Endothelial cell of umbilical vein (primary cell): Measurements from ENCODE around the gene HSP90AA1.

ENCODE experiments used
- CTCF ChIP-seq, 2 donors: IDR thresholded peaks; 1 replicate in 1 of 2; 2 replicates in 1 of 2; pipeline ENCODE4 v1.5.1; 2011; ENCODE audit warnings: low read length in 2 of 2, mild to moderate bottlenecking in 2 of 2, moderate library complexity in 2 of 2, control low read depth in 1 of 2, inconsistent platforms in 1 of 2, low read depth in 1 of 2; ENCODE audit not compliant: insufficient read depth in 1 of 2; ENCODE audit errors: extremely low read depth in 1 of 2
- FOS ChIP-seq: IDR thresholded peaks from 2 replicates; pipeline ENCODE4 v1.6.1; 2011; ENCODE audit warnings: mild to moderate bottlenecking, low read length, moderate library complexity, borderline replicate concordance; ENCODE audit not compliant: insufficient read depth
- POLR2A ChIP-seq: IDR thresholded peaks from 2 replicates; pipeline ENCODE4 v1.6.1; 2012; ENCODE audit warnings: low read depth, mild to moderate bottlenecking, control low read depth, low read length
- POLR2AphosphoS5 ChIP-seq: IDR thresholded peaks from 2 replicates; pipeline ENCODE4 v1.6.1; 2012; ENCODE audit warnings: low read depth, mild to moderate bottlenecking, control low read depth, low read length, moderate library complexity; ENCODE audit not compliant: insufficient read depth

GRCh38 chr14:102035914-102036313 lies 50.9 kb downstream of the HSP90AA1 start:
- TF ChIP-seq CTCF (IDR thresholded peaks at IDR 0.05; ENCODE audit: extremely low read depth in 1 of 2, insufficient read depth in 1 of 2, low read depth in 1 of 2, low read length in 2 of 2) (no peak), FOS (no peak), POLR2AphosphoS5 (no peak), POLR2A (no peak)
